Lung microvascular endothelial cell (primary cell): ENCODE measurements around the gene ANTXR2. TPM values are rescaled to one million over a fixed set of nuclear protein-coding genes. Genes with fewer than 3 reads are reported as not detected.

Experiments
- DNase-seq, 2 donors: peaks; one replicate each; pipeline versions ENCODE4 v3.0.0 to v3.0.0-alpha.2; 2010; ENCODE audit warnings: low read depth in 2 of 2
- total RNA-seq: library from RNA; depleted of rRNA; stranded (reverse); fragments of >200 nt; gene quantifications from 2 replicates; pipeline ENCODE4 v1.2.1, GENCODE V29; 2014

The ANTXR2 gene
- total RNA-seq, 1 donor from 2014 or later: 21.0 TPM

- DNase-seq: no peak
Observed at GRCh38 chr4:79871961-79872360, 201.1 kb downstream of the ANTXR2 start.

- DNase-seq: no peak
Observed at GRCh38 chr4:79869597-79870237, 203.3 kb downstream of the ANTXR2 start.

- DNase-seq: no peak
Observed at GRCh38 chr4:79865201-79865597, 207.8 kb downstream of the ANTXR2 start.

- no peak for DNase-seq
Observed at GRCh38 chr4:79864500-79865200, 208.4 kb downstream of the ANTXR2 start.

- DNase-seq: no peak
Observed at GRCh38 chr4:79863333-79863732, 209.7 kb downstream of the ANTXR2 start.

GRCh38 chr4:79862821-79863220 lies 210.2 kb downstream of the ANTXR2 start:
- no peak for DNase-seq

GRCh38 chr4:79857811-79858210 lies 215.2 kb downstream of the ANTXR2 start:
- DNase-seq: no peak

GRCh38 chr4:79856196-79856595 lies 216.8 kb downstream of the ANTXR2 start:
- DNase-seq: no peak

GRCh38 chr4:79854856-79855502 lies 218.1 kb downstream of the ANTXR2 start:
- DNase-seq: peak in 1 of 2 donors; percentile 4

GRCh38 chr4:79852305-79852730 lies 220.7 kb downstream of the ANTXR2 start:
- DNase-seq: peak; percentile 20 to 70

- peak in 1 of 2 donors; percentile 40 for DNase-seq
Observed at GRCh38 chr4:79851625-79852304, 221.3 kb downstream of the ANTXR2 start.

Other genes with a start within 250 kb of the ANTXR2 start
- 0.87 and 1.2 TPM in 2 replicates for gene PRDM8, start 124.3 kb upstream of the ANTXR2 start, total RNA-seq
- 0.22 TPM in 1 of 2 replicates, not detected in the other for gene FGF5, start 193.4 kb upstream of the ANTXR2 start, total RNA-seq